Breast epithelium (tissue), 3 donors: ENCODE results near the gene GRIA3.

Experiments
- POLR2A ChIP-seq: fragments of 450-650 bp; IDR thresholded peaks from one replicate; pipeline ENCODE4 v1.6.1; 2016; ENCODE audit warnings: antibody characterized with exemption, mild to moderate bottlenecking, moderate library complexity
- POLR2AphosphoS5 ChIP-seq, 3 donors: sonication (generic); formaldehyde crosslinking; IDR thresholded peaks; one replicate each; pipeline ENCODE4 v1.6.1; 2017; ENCODE audit warnings: antibody characterized with exemption in 3 of 3
- TF ChIP-seq, protein P1 (sequence below), 3 donors: fragments of 450-650 bp; IDR thresholded peaks; one replicate each; pipeline ENCODE4 v1.5.1; 2016 to 2017; ENCODE audit warnings: antibody characterized with exemption in 3 of 3, mild to moderate bottlenecking in 3 of 3, moderate library complexity in 3 of 3

- TF ChIP-seq, protein P1, sequence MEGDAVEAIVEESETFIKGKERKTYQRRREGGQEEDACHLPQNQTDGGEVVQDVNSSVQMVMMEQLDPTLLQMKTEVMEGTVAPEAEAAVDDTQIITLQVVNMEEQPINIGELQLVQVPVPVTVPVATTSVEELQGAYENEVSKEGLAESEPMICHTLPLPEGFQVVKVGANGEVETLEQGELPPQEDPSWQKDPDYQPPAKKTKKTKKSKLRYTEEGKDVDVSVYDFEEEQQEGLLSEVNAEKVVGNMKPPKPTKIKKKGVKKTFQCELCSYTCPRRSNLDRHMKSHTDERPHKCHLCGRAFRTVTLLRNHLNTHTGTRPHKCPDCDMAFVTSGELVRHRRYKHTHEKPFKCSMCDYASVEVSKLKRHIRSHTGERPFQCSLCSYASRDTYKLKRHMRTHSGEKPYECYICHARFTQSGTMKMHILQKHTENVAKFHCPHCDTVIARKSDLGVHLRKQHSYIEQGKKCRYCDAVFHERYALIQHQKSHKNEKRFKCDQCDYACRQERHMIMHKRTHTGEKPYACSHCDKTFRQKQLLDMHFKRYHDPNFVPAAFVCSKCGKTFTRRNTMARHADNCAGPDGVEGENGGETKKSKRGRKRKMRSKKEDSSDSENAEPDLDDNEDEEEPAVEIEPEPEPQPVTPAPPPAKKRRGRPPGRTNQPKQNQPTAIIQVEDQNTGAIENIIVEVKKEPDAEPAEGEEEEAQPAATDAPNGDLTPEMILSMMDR (IDR thresholded peaks at IDR 0.05): no peak
- no peak for TF ChIP-seq POLR2A
- TF ChIP-seq POLR2AphosphoS5 (IDR thresholded peaks at IDR 0.05): no peak
Measured at GRCh38 chrX:123468481-123468880, 284.4 kb downstream of the GRIA3 start.
